CD4-positive, alpha-beta T cell treated with Interleukin-21 for 1 hour (primary cell): ENCODE data around the gene ROBO1.
"Not testable (repeated sequence)": the region's sequence is repeated elsewhere in the genome, so short reads cannot be mapped to it uniquely, and the experiment has no call there.

Source experiments
- DNase-seq: peaks from one replicate; pipeline ENCODE4 v3.0.0-alpha.2; 2020

ROBO1 gene

DNA sequence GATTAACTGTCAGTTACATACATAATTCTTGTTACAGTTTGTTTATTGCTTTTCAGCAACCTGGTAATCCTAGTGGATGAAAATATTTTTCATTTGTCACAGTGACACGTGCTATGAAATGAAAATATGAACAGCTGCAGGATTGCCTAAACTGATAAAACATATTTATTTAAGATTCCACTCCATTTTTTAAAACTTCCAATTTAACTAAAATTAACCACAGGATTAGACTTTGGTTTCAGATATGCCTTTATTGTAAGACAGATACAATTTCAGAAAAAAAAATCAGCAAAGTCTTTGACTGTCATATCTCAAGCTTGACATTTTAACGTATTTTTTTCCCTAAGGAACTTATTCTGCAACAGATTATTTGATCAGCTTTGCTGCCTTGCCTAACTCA lies 550.7 kb downstream of the ROBO1 start:
- no peak for DNase-seq

GRCh38 chr3:79215286-79215685 lies 552.5 kb downstream of the ROBO1 start:
- no peak for DNase-seq

GRCh38 chr3:79211586-79212359 lies 556.0 kb downstream of the ROBO1 start:
- DNase-seq = no peak

- no peak for DNase-seq
These were observed 563.4 kb downstream of the ROBO1 start for GRCh38 chr3:79204351-79204750.

GRCh38 chr3:79203144-79203519 lies 564.7 kb downstream of the ROBO1 start:
- DNase-seq = no peak

GRCh38 chr3:79202471-79203143 lies 565.2 kb downstream of the ROBO1 start:
- DNase-seq = no peak

GRCh38 chr3:79200456-79200855 lies 567.3 kb downstream of the ROBO1 start:
- DNase-seq = no peak

DNA sequence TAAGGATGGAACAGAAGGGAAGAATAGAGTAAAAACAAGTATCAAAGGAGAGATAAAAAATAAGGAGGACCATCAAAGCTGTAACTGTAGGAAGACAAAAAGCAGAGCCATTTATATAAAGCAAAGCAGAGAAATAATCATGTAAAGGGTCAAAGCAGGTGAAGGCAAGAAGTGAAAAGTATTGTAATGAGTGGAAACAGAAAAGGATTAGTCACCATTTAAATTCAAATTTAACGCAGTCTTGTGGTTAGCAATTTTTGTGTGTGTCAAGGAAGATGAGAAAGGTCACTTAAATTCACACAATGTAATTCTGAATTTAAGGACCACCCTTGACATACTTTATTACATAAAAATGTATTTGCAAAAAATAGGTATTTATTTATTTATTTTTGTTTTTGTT lies 567.8 kb downstream of the ROBO1 start:
- DNase-seq = no peak

- DNase-seq = no peak
These were observed 580.4 kb downstream of the ROBO1 start for GRCh38 chr3:79187426-79187825.

DNA sequence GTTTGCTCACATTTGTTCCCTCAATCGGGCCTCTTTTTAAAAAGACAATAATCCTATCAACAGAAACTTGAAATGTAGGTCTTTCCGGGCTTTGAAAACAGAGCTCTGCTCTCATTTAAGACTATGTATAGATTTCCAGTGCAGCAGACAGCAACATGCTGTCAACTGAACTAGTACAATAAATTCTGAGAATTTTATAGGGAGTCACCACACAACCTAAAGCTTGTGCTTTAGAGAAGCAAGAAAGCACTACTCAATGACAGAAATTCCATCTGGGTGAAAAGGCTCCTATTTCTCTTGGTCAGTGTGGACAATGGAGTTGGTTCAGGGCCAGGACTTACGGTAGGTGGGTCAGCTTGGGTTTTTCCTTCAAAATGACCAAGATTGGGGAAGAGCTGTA lies 583.5 kb downstream of the ROBO1 start:
- no peak for DNase-seq

DNA sequence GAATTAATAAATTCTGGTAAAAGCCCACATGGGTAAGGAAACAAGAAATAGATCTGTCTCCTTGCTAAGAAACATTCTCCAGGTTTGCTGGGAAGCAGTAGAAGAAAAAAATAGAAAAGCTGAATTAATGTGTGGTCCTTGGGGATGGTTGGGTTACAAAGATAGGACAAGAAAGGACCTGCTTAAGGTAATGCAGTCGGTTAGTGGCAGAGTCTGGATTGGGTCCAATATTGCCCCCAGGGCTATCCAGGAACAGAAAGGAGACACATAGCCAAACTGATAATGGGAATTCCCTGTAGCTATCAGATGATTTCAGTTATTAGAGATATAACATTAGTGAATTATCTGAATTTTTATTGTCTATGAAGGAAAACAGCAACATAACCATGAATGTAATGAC lies 584.3 kb downstream of the ROBO1 start:
- no peak for DNase-seq

GRCh38 chr3:79178471-79179180 lies 589.2 kb downstream of the ROBO1 start:
- DNase-seq = no peak

GRCh38 chr3:79175870-79176269 lies 591.9 kb downstream of the ROBO1 start:
- DNase-seq = no peak

GRCh38 chr3:79173259-79173658 lies 594.5 kb downstream of the ROBO1 start:
- DNase-seq = not testable (repeated sequence)

DNA sequence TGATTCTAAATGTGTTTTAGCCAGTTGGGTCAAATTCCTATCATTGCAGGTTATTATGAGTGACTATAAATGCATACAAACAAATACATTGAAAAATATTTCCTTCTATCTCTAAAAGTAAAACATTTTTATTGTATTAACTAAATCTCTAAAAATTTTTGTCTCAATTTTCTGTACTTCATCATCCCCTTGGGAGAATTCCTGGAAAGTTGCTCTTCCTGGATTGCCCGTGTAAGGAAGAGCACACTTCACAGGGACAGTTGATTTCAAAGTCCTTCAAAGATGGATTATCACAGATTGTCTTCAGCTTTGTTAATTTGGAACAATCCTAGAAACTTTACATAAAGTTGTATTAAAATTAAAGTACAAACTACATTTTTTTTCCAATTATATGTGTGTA lies 595.6 kb downstream of the ROBO1 start:
- no peak for DNase-seq

DNA sequence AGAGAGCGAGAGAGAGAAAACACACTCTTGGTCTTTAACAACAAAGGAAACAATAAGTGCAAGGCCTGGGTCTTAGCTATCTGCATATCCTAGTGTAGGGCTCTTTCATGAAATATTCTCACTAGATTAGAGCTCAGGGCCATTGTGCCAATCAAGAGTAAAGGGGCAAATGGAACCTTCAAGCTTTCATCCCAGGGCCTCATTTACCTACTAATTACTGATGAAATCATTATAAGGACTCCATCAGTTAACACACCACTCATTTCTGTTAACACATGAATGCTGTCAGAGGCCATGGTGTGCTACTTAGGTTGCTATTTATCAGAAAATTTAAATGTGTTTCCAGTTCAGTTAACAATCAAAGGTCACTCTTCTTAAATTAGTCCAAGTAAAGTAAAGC lies 597.8 kb downstream of the ROBO1 start:
- no peak for DNase-seq

DNA sequence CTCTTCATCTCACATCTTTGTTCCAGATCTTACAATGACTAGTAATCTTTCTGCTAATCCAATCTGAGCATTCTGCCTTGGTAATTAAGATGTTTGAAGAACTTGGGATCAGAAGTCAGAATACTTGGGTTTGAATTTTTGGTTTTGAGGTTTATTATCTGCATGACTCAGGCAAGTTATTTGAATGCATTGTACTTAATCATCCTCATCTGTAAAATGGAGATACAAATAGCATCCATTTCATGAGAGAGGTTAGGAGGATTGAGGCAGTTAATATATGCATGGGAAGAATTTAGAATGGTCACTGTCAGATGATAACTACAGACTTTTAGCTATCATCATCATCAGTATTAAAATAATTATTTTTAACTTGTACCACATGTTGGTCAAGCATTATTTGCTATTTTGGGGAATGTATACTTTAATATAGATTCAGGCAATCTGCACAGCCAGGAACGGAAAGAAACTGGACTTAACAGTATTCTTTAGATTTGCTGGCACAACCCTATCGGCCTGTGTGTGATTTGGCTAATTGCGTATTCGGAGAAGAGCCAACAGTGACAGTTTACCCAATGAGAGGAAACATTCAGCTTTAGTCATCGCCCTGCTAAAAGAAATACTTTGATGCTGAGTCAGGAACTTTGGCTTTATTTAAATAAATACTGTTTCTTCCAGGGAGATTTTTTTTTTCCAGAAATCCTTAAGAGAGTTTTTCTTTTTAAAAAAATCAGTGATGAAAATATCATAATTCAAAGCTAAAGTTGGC lies 600.0 kb downstream of the ROBO1 start:
- no peak for DNase-seq

DNA sequence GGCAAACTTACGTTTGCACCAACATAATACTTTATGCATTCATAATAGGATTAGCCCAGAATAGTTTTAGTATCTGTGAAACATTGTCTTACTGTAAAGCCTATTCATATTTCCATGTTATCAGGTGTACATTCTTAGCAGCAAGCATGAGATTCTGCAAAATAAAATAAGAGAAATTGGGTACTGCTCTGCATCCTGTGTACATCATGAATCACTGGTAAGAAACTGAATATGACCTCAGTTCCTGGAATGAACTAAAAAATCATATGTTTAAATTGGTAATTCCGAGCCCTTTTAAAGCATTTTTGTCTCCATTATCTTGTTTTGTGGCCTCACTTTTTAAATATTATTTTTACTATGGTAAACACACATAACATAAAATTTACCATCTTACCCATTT lies 605.1 kb downstream of the ROBO1 start:
- DNase-seq = no peak

- no peak for DNase-seq
These were observed 605.9 kb downstream of the ROBO1 start for GRCh38 chr3:79161941-79162340.

GRCh38 chr3:79160421-79160820 lies 607.4 kb downstream of the ROBO1 start:
- no peak for DNase-seq

DNA sequence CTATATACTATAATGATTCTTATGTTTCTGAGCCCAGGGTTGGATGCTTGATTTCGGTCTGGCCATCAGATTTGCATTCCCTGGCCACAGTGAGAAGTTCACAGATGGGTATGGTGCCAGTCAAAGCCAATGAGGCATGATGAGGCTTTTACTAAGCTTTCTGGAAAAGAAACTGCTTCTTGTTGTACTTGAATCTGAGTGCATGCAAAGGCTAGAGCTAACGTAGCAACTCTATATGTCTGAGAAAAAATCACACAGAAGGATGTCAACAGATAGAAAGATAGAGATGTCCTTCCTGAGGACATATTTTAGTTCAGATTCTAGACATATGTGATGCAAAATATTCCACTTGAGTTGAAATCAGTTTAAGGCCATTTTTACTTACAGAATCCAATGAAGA lies 608.1 kb downstream of the ROBO1 start:
- DNase-seq = no peak

DNA sequence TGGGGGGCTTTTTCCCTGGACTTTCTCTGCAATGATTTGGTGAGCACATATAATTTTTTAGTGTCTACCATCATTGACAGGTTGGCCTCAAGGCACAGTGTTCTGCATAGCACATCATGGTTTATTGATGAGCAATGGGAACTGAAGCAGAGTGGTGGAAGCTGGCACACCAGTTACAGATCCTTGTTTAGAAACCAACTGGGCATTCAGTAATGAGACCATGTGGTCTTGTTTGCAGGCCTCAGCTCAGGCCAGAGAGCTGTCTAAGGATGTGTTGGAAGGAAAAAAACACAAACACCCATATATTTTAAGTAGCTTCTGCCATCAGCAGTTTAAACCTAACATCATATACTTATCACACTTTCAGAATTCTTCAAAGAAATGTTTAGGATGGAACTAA lies 610.6 kb downstream of the ROBO1 start:
- no peak for DNase-seq

DNA sequence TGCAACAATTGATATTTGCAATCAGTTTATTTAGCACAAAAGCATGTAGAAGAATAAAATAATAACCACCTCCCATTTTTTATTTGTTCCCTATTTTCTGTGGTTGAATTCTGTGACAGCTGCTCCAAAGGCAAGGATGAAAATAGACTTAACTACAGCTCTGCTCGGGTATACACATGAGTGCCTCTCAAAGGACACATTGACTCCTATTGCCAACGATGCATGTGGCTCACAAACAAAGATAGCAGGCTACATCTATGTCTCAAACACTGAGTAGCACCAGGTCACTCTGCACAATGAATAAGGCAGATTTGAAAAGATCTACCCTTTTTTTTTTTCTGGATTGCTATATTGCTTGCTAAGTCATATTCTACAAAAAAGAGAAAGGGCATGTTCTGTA lies 612.9 kb downstream of the ROBO1 start:
- DNase-seq = no peak
